Stimulated activated CD4-positive, alpha-beta T cell treated with anti-CD3 and anti-CD28 coated beads, Interleukin-4, amount 100 ng/mL, for 24 hours (primary cell): ENCODE data around the gene MVP.
A peak's percentile ranks its signal among the peaks of the same experiment; 100 is the strongest.
"Not testable (repeated sequence)": the region's sequence is repeated elsewhere in the genome, so short reads cannot be mapped to it uniquely, and the experiment has no call there.

ENCODE experiments used
- DNase-seq: peaks from one replicate; pipeline ENCODE4 v3.0.0-alpha.2; 2020

Gene MVP

GRCh38 chr16:29876594-29877249 lies 56.5 kb downstream of the MVP start:
- peak; percentile 41 for DNase-seq

GRCh38 chr16:29877266-29877961 lies 57.2 kb downstream of the MVP start:
- DNase-seq, result peak; percentile 52

GRCh38 chr16:29878172-29878571 lies 57.9 kb downstream of the MVP start:
- no peak for DNase-seq

- DNase-seq, result no peak
Observed at GRCh38 chr16:29881050-29881449, 60.8 kb downstream of the MVP start.

GRCh38 chr16:29883987-29884386 lies 63.7 kb downstream of the MVP start:
- no peak for DNase-seq

GRCh38 chr16:29889372-29889771 lies 69.1 kb downstream of the MVP start:
- DNase-seq, result not testable (repeated sequence)

GRCh38 chr16:29891525-29892457 lies 71.5 kb downstream of the MVP start:
- no peak for DNase-seq

- no peak for DNase-seq
Observed at GRCh38 chr16:29892458-29892813, 72.2 kb downstream of the MVP start.

GRCh38 chr16:29893553-29893952 lies 73.3 kb downstream of the MVP start:
- no peak for DNase-seq

GRCh38 chr16:29894352-29894751 lies 74.1 kb downstream of the MVP start:
- no peak for DNase-seq

GRCh38 chr16:29896841-29897240 lies 76.6 kb downstream of the MVP start:
- no peak for DNase-seq

GRCh38 chr16:29897333-29897732 lies 77.1 kb downstream of the MVP start:
- DNase-seq, result no peak
